K562 (cell line): ENCODE data around the gene ID2. TPM values are rescaled to one million over a fixed set of nuclear protein-coding genes. Genes with fewer than 3 reads are reported as not detected.

ENCODE experiments used
- ATF6 ChIP-seq: sonication (generic); formaldehyde crosslinking; IDR thresholded peaks from 2 replicates; pipeline ENCODE4 v1.4.0; 2020; ENCODE audit warnings: mild to moderate bottlenecking, missing genetic modification reagents
- E2F6 ChIP-seq, 2 experiments: IDR thresholded peaks; 2 replicates each; pipeline ENCODE4 v1.6.1; 2011; ENCODE audit warnings: borderline replicate concordance in 1 of 2, control low read depth in 1 of 2, low read depth in 1 of 2, low read length in 1 of 2, mild to moderate bottlenecking in 1 of 2, mixed read lengths in 1 of 2, moderate library complexity in 1 of 2; ENCODE audit not compliant: insufficient read depth in 1 of 2, insufficient read length in 1 of 2, poor library complexity in 1 of 2, severe bottlenecking in 1 of 2; ENCODE audit errors: extremely low read depth in 1 of 2
- ELF1 ChIP-seq: fragments of 200-800 bp; sonication (Bioruptor generic); IDR thresholded peaks from 2 replicates; pipeline ENCODE4 v1.6.1; 2016; ENCODE audit warnings: missing genetic modification characterization, missing compliant biosample characterization
- EWSR1 ChIP-seq: fragments of 450-650 bp; IDR thresholded peaks from 2 replicates; pipeline ENCODE4 v1.6.1; 2018; ENCODE audit warnings: borderline replicate concordance, mild to moderate bottlenecking, low read depth, moderate library complexity; ENCODE audit not compliant: partially characterized antibody
- HNRNPUL1 ChIP-seq: fragments of 200-400 bp; formaldehyde crosslinking; IDR thresholded peaks from 2 replicates; pipeline ENCODE4 v1.6.1; 2017; ENCODE audit warnings: low read length
- POLR2AphosphoS5 ChIP-seq: IDR thresholded peaks from 2 replicates; pipeline ENCODE4 v1.6.1; 2011; ENCODE audit warnings: mild to moderate bottlenecking, low read depth, low read length, moderate library complexity; ENCODE audit not compliant: control insufficient read depth, insufficient read depth
- RFX5 ChIP-seq: IDR thresholded peaks from 2 replicates; pipeline ENCODE4 v1.6.1; 2011; ENCODE audit warnings: low read depth, mild to moderate bottlenecking, improper control_type of control experiment, low read length
- SAFB2 ChIP-seq: fragments of 200-400 bp; formaldehyde crosslinking; IDR thresholded peaks from 2 replicates; pipeline ENCODE4 v1.6.1; 2018; ENCODE audit warnings: borderline replicate concordance, low read length, low read depth, moderate library complexity; ENCODE audit not compliant: severe bottlenecking
- TFAM ChIP-seq: fragments of 250-450 bp; sonication (Bioruptor Pico); conservative IDR thresholded peaks from 2 replicates; pipeline ENCODE4 v1.5.0; 2021; ENCODE audit warnings: mild to moderate bottlenecking, moderate library complexity
- THAP12 ChIP-seq: fragments of 250-450 bp; sonication (Bioruptor Pico); IDR thresholded peaks from 2 replicates; pipeline ENCODE4 v1.9.0; 2021; ENCODE audit warnings: mild to moderate bottlenecking, inconsistent platforms
- ZBTB34 ChIP-seq: fragments of 250-450 bp; sonication (Bioruptor Pico); IDR thresholded peaks from 2 replicates; pipeline ENCODE4 v1.8.0; 2021; ENCODE audit warnings: mild to moderate bottlenecking, moderate library complexity
- ZBTB49 ChIP-seq: sonication (generic); formaldehyde crosslinking; IDR thresholded peaks from 2 replicates; pipeline ENCODE4 v1.8.0; 2022; ENCODE audit warnings: missing genetic modification reagents, mild to moderate bottlenecking, borderline replicate concordance
- ZNF639 ChIP-seq, 2 experiments: fragments of 200-800 bp in 1 of 2; sonication (Bioruptor generic) in 1 of 2; sonication (generic) in 1 of 2; formaldehyde crosslinking in 1 of 2; IDR thresholded peaks in 1 of 2; conservative IDR thresholded peaks in 1 of 2; 2 replicates each; pipeline versions ENCODE4 v1.5.0 to v1.6.1; 2016 to 2020; ENCODE audit warnings: missing compliant biosample characterization in 1 of 2, missing genetic modification characterization in 1 of 2, missing genetic modification reagents in 1 of 2
- ZNF707 ChIP-seq: fragments of 250-450 bp; sonication (Bioruptor Pico); conservative IDR thresholded peaks from 2 replicates; pipeline ENCODE4 v1.8.0; 2022; ENCODE audit warnings: inconsistent platforms, mild to moderate bottlenecking, moderate library complexity
- polyA plus RNA-seq, 8 experiments: library from polyadenylated mRNA; depleted of rRNA in 4 of 8; stranded (reverse) in 5 of 8; unstranded in 3 of 8; fragments of >200 nt; fragmentation: Nextera tagmentation in 2 of 8; fragmentation: Illumina TruSeq in 1 of 8; extraction: Ambion mirVana in 2 of 8; extraction: Trizol in 1 of 8; gene quantifications; 2 replicates each; pipeline versions ENCODE4 v1.2.1 to v1.2.3, GENCODE V29; 2011 to 2014; ENCODE audit warnings: inconsistent platforms in 1 of 8, missing spikeins in 1 of 8
- total RNA-seq, 7 experiments: library from RNA; depleted of rRNA in 6 of 7; stranded (reverse); fragments of >200 nt in 6 of 7; fragmentation: Illumina TruSeq in 2 of 7; extraction: Trizol in 2 of 7; gene quantifications; 2 replicates each; pipeline versions ENCODE4 v1.2.1 to v1.2.3, GENCODE V29; 2011 to 2021; ENCODE audit warnings: low replicate concordance in 1 of 7

The ID2 gene
- total and polyA plus RNA-seq, 9 of the 15 experiments (the other 6 are each of a cell fraction or from before 2014, with no cell fraction given): 8.0 to 35.7 (median 16.6) TPM

GRCh38 chr2:8662239-8662879 lies 19.5 kb upstream of the ID2 start (continued):
- no peak for TF ChIP-seq POLR2AphosphoS5
- TF ChIP-seq TFAM: no peak
- TF ChIP-seq RFX5: no peak
- no peak for TF ChIP-seq EWSR1
- no peak for TF ChIP-seq E2F6 (IDR thresholded peaks at IDR 0.05; ENCODE audit: borderline replicate concordance in 1 of 2, extremely low read depth in 1 of 2, insufficient read depth in 1 of 2, insufficient read length in 1 of 2, low read depth in 1 of 2, low read length in 1 of 2, poor library complexity in 1 of 2, severe bottlenecking in 1 of 2)
- no peak for TF ChIP-seq ZBTB49 (CRISPR knock-in tag)
- TF ChIP-seq ELF1 (tag): no peak
- no peak for TF ChIP-seq ATF6 (CRISPR knock-in tag)
- TF ChIP-seq SAFB2: no peak
- TF ChIP-seq ZNF639 (CRISPR knock-in tag; conservative IDR thresholded peaks at IDR 0.05 in 1 of 2, IDR thresholded peaks at IDR 0.05 in 1 of 2): no peak
- TF ChIP-seq ZNF707: no peak
- no peak for TF ChIP-seq ZBTB34 (CRISPR knock-in tag)
- no peak for TF ChIP-seq THAP12 (CRISPR knock-in tag)
- TF ChIP-seq HNRNPUL1: no peak
